ENCODE measurements around the gene FAM89A.

- no peak for TF ChIP-seq CTCF (IDR thresholded peaks at IDR 0.05; ENCODE audit: poor library complexity)
- TF ChIP-seq EZH2 (IDR thresholded peaks at IDR 0.05; ENCODE audit: borderline replicate concordance), result no peak
- no peak for TF ChIP-seq EZH2phosphoT487 (IDR thresholded peaks at IDR 0.05; ENCODE audit: low read depth, severe bottlenecking, unreplicated experiment)
These were observed 4.5 kb upstream of the FAM89A start for GRCh38 chr1:231044588-231044987.

All from hepatocyte (in vitro differentiated cells).